ENCODE results near the gene AMZ1. TPM values are rescaled to one million over a fixed set of nuclear protein-coding genes. Genes with fewer than 3 reads are reported as not detected.

AMZ1 gene
- total RNA-seq, 4 donors from 2014 or later = 0.64 TPM; not detected in 3

- Histone ChIP-seq H3K27ac (no peak overlapping the region), H3K36me3 (no peaks in the 10 kb centered on the region), H3K4me1 (peaks cover 3 to 36% (median 23%) of the 10 kb centered on the region in 4 donors), H3K4me3 (no peak overlapping the region), H3K27me3 (no peaks in the 10 kb centered on the region), H3K9me3 (no peaks in the 10 kb centered on the region)
- 82 to 100% methylated on average over 5 to 12 of the region's 12 CpGs for WGBS, 2 donors (ENCODE audit: low coverage in 1 of 2)
- no peak for DNase-seq
- intact Hi-C loops (cut with DNase I; ENCODE audit: low total_unique reads) (no loop called here), in situ Hi-C loops (cut with MboI; ENCODE audit: low pct_ligation_motif_present in 1 of 4, low pct_unique_long_range_greater_than_20kb in 1 of 4, low sequenced_read_pairs in 3 of 4) (no loop called here)
- no peak for TF ChIP-seq POLR2AphosphoS5 (IDR thresholded peaks at IDR 0.05)
- no peak for TF ChIP-seq EP300 (IDR thresholded peaks at IDR 0.05; ENCODE audit: low read depth)
- TF ChIP-seq, protein P1, sequence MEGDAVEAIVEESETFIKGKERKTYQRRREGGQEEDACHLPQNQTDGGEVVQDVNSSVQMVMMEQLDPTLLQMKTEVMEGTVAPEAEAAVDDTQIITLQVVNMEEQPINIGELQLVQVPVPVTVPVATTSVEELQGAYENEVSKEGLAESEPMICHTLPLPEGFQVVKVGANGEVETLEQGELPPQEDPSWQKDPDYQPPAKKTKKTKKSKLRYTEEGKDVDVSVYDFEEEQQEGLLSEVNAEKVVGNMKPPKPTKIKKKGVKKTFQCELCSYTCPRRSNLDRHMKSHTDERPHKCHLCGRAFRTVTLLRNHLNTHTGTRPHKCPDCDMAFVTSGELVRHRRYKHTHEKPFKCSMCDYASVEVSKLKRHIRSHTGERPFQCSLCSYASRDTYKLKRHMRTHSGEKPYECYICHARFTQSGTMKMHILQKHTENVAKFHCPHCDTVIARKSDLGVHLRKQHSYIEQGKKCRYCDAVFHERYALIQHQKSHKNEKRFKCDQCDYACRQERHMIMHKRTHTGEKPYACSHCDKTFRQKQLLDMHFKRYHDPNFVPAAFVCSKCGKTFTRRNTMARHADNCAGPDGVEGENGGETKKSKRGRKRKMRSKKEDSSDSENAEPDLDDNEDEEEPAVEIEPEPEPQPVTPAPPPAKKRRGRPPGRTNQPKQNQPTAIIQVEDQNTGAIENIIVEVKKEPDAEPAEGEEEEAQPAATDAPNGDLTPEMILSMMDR (IDR thresholded peaks at IDR 0.05) = no peak
- no peak for TF ChIP-seq POLR2A (IDR thresholded peaks at IDR 0.05)
Measured at GRCh38 chr7:2713978-2714377, 26.0 kb downstream of the AMZ1 start.

- intact Hi-C loops (cut with DNase I; ENCODE audit: low total_unique reads) = no loop called here
- WGBS, 2 donors (ENCODE audit: low coverage in 1 of 2) = 97 to 98% methylated on average over 6 to 9 of the region's 9 CpGs
- H3K9me3 ChIP-seq = no peaks in the 10 kb centered on the region
- H3K4me1 ChIP-seq = peaks cover 3 to 34% (median 22%) of the 10 kb centered on the region in 4 donors
- DNase-seq = no peak
- no peak overlapping the region for H3K4me3 ChIP-seq
- in situ Hi-C loops (cut with MboI; ENCODE audit: low pct_ligation_motif_present in 1 of 4, low pct_unique_long_range_greater_than_20kb in 1 of 4, low sequenced_read_pairs in 3 of 4) = no loop called here
- no peak overlapping the region for H3K27ac ChIP-seq
- TF ChIP-seq, protein P1 (IDR thresholded peaks at IDR 0.05) = no peak
- no peak for TF ChIP-seq POLR2AphosphoS5 (IDR thresholded peaks at IDR 0.05)
- TF ChIP-seq POLR2A (IDR thresholded peaks at IDR 0.05) = no peak
- TF ChIP-seq EP300 (IDR thresholded peaks at IDR 0.05; ENCODE audit: low read depth) = no peak
- H3K27me3 ChIP-seq = no peaks in the 10 kb centered on the region
- no peaks in the 10 kb centered on the region for H3K36me3 ChIP-seq
Measured at GRCh38 chr7:2714636-2715035, 26.6 kb downstream of the AMZ1 start.

DNA sequence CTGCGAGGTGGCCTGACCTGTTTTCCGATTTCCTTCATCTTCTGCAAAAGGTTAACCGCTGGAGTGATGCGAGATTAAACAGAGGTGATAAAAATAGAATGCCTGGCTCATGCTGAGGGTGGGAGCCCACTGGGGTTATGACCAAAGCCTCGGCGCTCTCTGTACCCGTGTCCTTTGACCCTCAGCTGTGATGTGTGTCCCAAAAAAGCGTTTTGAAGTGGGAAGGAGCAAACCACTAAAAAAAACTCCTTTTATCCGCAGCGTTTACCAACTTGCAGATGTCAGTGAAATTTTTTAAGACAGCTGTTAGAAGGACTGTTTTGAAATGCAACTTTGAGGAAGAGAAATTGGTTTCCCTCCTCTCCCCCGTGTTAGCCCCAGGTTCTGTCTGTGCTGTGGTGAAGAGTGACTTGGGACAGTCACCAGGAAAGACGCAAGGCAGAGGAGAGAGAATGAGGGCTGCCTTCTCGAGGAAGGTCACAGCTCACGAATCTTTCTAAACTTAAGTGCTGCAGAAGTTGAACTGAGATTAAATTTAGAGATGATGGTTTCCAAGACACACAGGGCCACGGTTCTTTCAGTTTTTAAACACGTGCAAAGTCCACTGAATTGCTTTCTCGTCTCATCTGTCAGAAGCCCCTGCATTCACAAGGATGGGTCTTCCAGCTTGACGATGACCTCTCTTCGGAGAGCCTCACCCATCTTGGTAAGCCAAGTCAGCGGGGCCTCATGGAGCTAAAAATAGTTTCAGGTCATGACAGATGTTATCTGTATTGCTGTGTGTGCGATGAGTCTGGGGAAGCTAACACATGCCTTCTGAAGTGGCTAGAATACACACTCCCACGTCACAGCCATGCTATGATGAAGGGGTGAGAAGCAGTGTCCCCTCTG is 27.6 kb downstream of the AMZ1 start:
- H3K36me3 ChIP-seq = no peaks in the 10 kb centered on the region
- no peak for TF ChIP-seq EP300 (IDR thresholded peaks at IDR 0.05; ENCODE audit: low read depth)
- TF ChIP-seq, protein P1 (IDR thresholded peaks at IDR 0.05) = no peak
- no peak for TF ChIP-seq POLR2A (IDR thresholded peaks at IDR 0.05)
- no peak for TF ChIP-seq POLR2AphosphoS5 (IDR thresholded peaks at IDR 0.05)
- no peaks in the 10 kb centered on the region for H3K27me3 ChIP-seq
- intact Hi-C loops (cut with DNase I; ENCODE audit: low total_unique reads) (loop anchor here (1.0 kb wide), 1 partner anchor 43 kb away; no protein-coding TSS in a partner anchor), in situ Hi-C loops (cut with MboI; ENCODE audit: low pct_ligation_motif_present in 1 of 4, low pct_unique_long_range_greater_than_20kb in 1 of 4, low sequenced_read_pairs in 3 of 4) (no loop called here)
- no peak overlapping the region for H3K27ac ChIP-seq
- 66 to 72% methylated on average over 5 to 22 of the region's 22 CpGs for WGBS, 2 donors (ENCODE audit: low coverage in 1 of 2)
- peaks cover 3 to 24% (median 19%) of the 10 kb centered on the region in 4 donors for H3K4me1 ChIP-seq
- DNase-seq = no peak
- H3K9me3 ChIP-seq = no peaks in the 10 kb centered on the region
- no peak overlapping the region for H3K4me3 ChIP-seq

DNA sequence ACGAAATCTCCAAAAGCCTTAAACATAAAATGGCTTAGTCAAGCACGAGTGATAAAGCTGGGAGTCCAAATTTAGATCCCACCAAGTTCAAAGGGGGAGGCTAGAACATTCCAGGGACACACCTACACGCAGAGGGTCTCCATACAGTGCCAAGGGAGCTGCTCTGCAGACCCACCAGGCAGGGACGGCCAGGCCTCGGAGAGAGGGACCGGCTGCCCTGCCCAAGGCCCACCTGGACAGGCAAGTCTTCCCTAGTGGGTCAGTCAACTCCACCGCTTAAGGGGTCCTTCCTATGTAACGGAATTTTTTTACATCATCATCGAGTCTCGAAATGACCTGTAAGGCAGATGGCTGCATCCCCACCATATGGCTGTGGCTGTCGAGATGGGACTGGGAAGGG is 28.5 kb downstream of the AMZ1 start:
- Histone ChIP-seq H3K36me3 (no peaks in the 10 kb centered on the region), H3K27ac (no peak overlapping the region), H3K4me1 (peaks cover 3 to 23% (median 19%) of the 10 kb centered on the region in 4 donors), H3K4me3 (no peak overlapping the region), H3K9me3 (no peaks in the 10 kb centered on the region), H3K27me3 (no peaks in the 10 kb centered on the region)
- intact Hi-C loops (cut with DNase I; ENCODE audit: low total_unique reads) = loop anchor here (1.0 kb wide), 1 partner anchor 44 kb away; no protein-coding TSS in a partner anchor
- DNase-seq = no peak
- in situ Hi-C loops (cut with MboI; ENCODE audit: low pct_ligation_motif_present in 1 of 4, low pct_unique_long_range_greater_than_20kb in 1 of 4, low sequenced_read_pairs in 3 of 4) = no loop called here
- 80 to 92% methylated on average over 1 to 11 of the region's 11 CpGs for WGBS, 2 donors (ENCODE audit: low coverage in 1 of 2)
- TF ChIP-seq, protein P1 (IDR thresholded peaks at IDR 0.05) = no peak
- TF ChIP-seq POLR2AphosphoS5 (IDR thresholded peaks at IDR 0.05) (no peak), POLR2A (IDR thresholded peaks at IDR 0.05) (no peak), EP300 (IDR thresholded peaks at IDR 0.05; ENCODE audit: low read depth) (no peak)
